Hepatocyte (in vitro differentiated cells): Measurements from ENCODE around the gene FLT3LG.

Experiments
- CTCF ChIP-seq: fragments of 200-600 bp; sonication (generic); IDR thresholded peaks from 2 replicates; pipeline ENCODE4 v1.5.1; 2016; ENCODE audit warnings: antibody characterized with exemption, mild to moderate bottlenecking; ENCODE audit not compliant: poor library complexity
- EZH2phosphoT487 ChIP-seq: fragments of 200-600 bp; sonication (generic); IDR thresholded peaks from one replicate; pipeline ENCODE4 v1.6.1; 2018; ENCODE audit warnings: antibody characterized with exemption, mild to moderate bottlenecking, low read depth, moderate library complexity; ENCODE audit not compliant: unreplicated experiment, severe bottlenecking

- TF ChIP-seq CTCF (no peak), EZH2phosphoT487 (no peak)
Measured at GRCh38 chr19:49479975-49480628, 6.1 kb downstream of the FLT3LG start.
